HFF-Myc (cell line): ENCODE measurements around the gene NAPA.

Experiments used
- DNase-seq: peaks from one replicate; pipeline ENCODE4 v3.0.0-alpha.2; 2011; ENCODE audit warnings: low read depth; ENCODE audit errors: extremely low read depth
- H3K4me3 ChIP-seq: replicated peaks from 2 replicates; pipeline ENCODE4 v1.5.1; 2011; ENCODE audit warnings: low read depth, mild to moderate bottlenecking, control low read depth, low read length
- CTCF ChIP-seq: IDR thresholded peaks from 2 replicates; pipeline ENCODE4 v1.5.1; 2012; ENCODE audit warnings: mild to moderate bottlenecking, low read depth, low read length, control low read depth; ENCODE audit errors: missing control alignments

NAPA gene

DNA sequence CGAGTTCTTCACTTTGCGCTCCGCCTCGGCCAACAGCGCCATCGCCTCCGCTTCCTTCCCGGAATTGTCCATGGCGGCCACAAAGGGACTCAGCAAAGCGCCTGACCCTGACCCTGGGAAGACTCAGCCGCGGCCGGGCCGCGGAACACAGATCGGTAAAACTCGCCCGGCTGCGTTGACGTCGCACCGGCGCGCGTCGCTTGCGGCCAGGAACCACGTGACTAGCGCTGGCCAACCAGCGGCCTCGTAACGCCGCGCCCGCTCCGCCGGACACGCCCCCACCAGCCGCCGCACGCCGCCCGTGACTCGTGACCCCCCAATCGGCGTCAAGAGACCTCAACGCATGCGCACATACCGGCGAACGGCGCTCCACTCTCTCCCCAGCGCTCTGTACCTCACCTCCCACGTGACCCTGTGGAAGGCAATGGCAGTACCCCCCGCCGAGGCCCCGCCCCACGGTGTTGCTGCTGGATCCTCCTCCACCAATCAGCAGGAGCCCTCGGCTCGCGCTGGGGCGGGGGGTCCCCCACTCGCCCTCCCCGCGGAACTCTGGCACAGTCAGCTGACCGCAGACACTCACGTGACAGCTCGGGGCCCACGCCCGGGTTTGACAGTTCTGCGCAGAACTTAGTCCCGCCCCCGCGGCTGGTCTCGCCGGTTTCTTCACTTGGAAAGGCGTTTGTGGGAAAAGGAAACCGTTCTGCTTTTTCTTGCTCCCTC lies at the start of gene NAPA:
NAPA (minus strand) TSS at position 195 of the 720 bp plus-strand sequence; CDS start at position 72, 123 bp downstream.
- TF ChIP-seq CTCF = no peak
- DNase-seq = peak; percentile 99
- peak within 1 kb of the TSS; percentile 87 for H3K4me3 ChIP-seq

GRCh38 chr19:47564081-47564480 lies 49.2 kb upstream of the NAPA start:
- no peak overlapping the region for H3K4me3 ChIP-seq
- no peak for DNase-seq
- TF ChIP-seq CTCF = no peak

DNA sequence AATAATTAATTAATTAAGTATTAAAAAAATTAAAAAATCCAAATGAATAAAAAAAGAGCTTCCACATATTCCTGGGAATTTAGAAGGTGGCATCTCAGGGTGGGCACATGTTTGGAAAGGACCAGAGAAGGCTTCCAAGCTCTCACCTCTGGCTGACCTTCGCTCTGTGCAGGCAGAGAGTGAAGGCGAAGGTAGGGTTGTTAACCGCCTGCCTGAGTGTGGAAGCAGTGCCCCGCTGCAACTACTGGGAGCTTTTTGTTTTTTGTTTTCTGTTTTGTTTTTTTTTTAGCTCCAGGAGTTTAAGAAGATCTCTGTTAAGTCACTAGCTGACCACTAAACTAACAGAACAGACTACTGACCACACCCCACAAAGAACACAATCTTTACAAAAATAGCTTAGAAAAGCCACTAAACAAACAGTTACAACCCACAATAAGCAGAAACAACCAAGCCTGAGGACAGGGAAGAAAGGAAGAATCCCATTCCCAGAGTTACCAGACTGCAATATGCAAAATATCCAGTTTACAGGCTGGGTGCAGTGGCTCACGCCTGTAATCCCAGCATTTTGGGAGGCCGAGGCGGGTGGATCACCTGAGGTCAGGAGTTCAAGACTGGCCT lies 46.7 kb upstream of the NAPA start:
- DNase-seq = no peak
- no peak for TF ChIP-seq CTCF
- H3K4me3 ChIP-seq = no peak overlapping the region

GRCh38 chr19:47560999-47561398 lies 46.1 kb upstream of the NAPA start:
- DNase-seq = no peak
- no peak overlapping the region for H3K4me3 ChIP-seq
- no peak for TF ChIP-seq CTCF

DNA sequence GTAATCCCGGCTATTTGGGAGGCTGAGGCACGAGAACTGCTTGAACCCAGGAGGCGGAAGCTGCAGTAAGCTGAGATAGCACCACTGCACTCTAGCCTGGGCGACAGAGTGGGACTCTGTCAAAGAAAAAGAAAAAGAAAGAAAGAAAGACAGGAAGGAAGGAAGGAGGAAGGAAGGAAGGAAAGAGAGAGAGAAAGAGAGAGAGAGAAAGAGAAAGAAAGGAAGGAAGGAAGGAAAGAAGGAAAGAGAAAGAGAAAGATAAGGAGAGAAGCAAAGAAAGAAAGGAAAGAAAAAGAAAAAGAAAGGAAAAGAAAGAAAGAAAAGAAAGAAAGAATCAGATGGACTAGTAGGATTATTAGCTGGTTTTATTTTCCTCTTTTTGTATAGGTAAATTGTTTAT lies 35.3 kb upstream of the NAPA start:
- TF ChIP-seq CTCF = no peak
- H3K4me3 ChIP-seq = no peak overlapping the region
- DNase-seq = no peak

DNA sequence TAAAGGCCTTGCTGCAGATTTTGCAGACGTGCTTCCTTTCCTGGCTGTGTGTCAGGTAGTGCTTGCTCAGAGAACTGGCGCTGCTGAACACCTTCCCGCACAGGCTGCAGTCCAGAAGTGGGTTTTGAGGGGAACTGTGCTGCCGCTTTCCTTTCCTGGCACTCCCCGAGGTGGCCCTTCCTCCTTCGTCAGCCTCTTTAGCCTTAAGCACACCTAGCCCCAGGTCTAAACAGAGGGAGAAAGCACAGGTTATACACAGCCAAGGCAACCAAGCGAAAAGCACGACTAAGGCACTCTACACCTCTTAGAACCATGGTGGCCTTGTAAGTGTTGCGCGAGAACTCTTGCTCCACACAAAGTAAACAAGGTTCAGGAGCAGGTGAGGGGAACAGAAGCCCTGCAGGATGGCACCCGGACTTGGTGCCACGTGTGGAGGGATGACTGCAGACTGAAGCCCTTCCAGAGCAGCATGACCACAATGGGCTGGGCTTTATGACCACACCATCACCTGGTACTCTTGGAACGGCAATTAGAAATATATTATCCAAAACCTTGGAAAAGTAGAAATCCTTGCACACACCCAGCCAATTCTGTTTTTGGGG lies 34.5 kb upstream of the NAPA start:
- no peak for TF ChIP-seq CTCF
- DNase-seq = no peak
- H3K4me3 ChIP-seq = no peak overlapping the region
